ENCODE measurements around the gene TMEM131L. TPM values are rescaled to one million over a fixed set of nuclear protein-coding genes. Genes with fewer than 3 reads are reported as not detected.

TMEM131L gene
- total RNA-seq, 1 donor: 9.0 TPM

GRCh38 chr4:153485359-153485758, 19.2 kb downstream of the TMEM131L start:
- Histone ChIP-seq H3K4me2 (ENCODE audit: insufficient read depth, low read length) (no peak overlapping the region), H3K36me3 (ENCODE audit: insufficient read depth, low read length) (no peaks in the 10 kb centered on the region), H2AFZ (ENCODE audit: low read length) (no peak overlapping the region), H4K20me1 (ENCODE audit: insufficient read depth, low read length) (no peaks in the 10 kb centered on the region), H3K4me1 (ENCODE audit: insufficient read depth, low read length) (peaks cover 38% of the 10 kb centered on the region), H3K4me3 (ENCODE audit: insufficient read depth, low read length) (no peak overlapping the region), H3K27ac (ENCODE audit: low read depth, low read length) (no peak overlapping the region), H3K79me2 (ENCODE audit: insufficient read depth, low read length) (no peaks in the 10 kb centered on the region), H3K27me3 (ENCODE audit: insufficient read depth, low read length) (no peaks in the 10 kb centered on the region), H3K9me3 (ENCODE audit: low read depth, low read length) (no peaks in the 10 kb centered on the region)
- no peak for TF ChIP-seq CTCF (IDR thresholded peaks at IDR 0.05; ENCODE audit: extremely low read depth, low read depth, low read length)
- DNase-seq (ENCODE audit: insufficient read length, low spot score, missing footprints): no peak

- H3K4me1 ChIP-seq (ENCODE audit: insufficient read depth, low read length): peaks cover 38% of the 10 kb centered on the region
Observed at GRCh38 chr4:153485860-153486259, 19.7 kb downstream of the TMEM131L start.

GRCh38 chr4:153486281-153487151, 20.4 kb downstream of the TMEM131L start:
- Histone ChIP-seq H3K4me3 (ENCODE audit: insufficient read depth, low read length) (peak overlapping the region; percentile 4), H3K36me3 (ENCODE audit: insufficient read depth, low read length) (no peaks in the 10 kb centered on the region), H3K4me1 (ENCODE audit: insufficient read depth, low read length) (peaks cover 38% of the 10 kb centered on the region), H3K79me2 (ENCODE audit: insufficient read depth, low read length) (peaks cover 2% of the 10 kb centered on the region), H3K9me3 (ENCODE audit: low read depth, low read length) (no peaks in the 10 kb centered on the region), H3K27me3 (ENCODE audit: insufficient read depth, low read length) (no peaks in the 10 kb centered on the region), H2AFZ (ENCODE audit: low read length) (no peak overlapping the region), H3K4me2 (ENCODE audit: insufficient read depth, low read length) (peak overlapping the region; percentile 45), H3K27ac (ENCODE audit: low read depth, low read length) (peak overlapping the region; percentile 75), H4K20me1 (ENCODE audit: insufficient read depth, low read length) (no peaks in the 10 kb centered on the region)
- DNase-seq (ENCODE audit: insufficient read length, low spot score, missing footprints): peak; percentile 94
- TF ChIP-seq CTCF (IDR thresholded peaks at IDR 0.05; ENCODE audit: extremely low read depth, low read depth, low read length): no peak

More at GRCh38 chr4:153485860-153486259, 19.7 kb downstream of the TMEM131L start:
- Histone ChIP-seq H3K27me3 (ENCODE audit: insufficient read depth, low read length) (no peaks in the 10 kb centered on the region), H2AFZ (ENCODE audit: low read length) (no peak overlapping the region), H4K20me1 (ENCODE audit: insufficient read depth, low read length) (no peaks in the 10 kb centered on the region), H3K79me2 (ENCODE audit: insufficient read depth, low read length) (peaks cover under 1% of the 10 kb centered on the region), H3K36me3 (ENCODE audit: insufficient read depth, low read length) (no peaks in the 10 kb centered on the region), H3K4me2 (ENCODE audit: insufficient read depth, low read length) (peak overlapping the region; percentile 45), H3K9me3 (ENCODE audit: low read depth, low read length) (no peaks in the 10 kb centered on the region), H3K4me3 (ENCODE audit: insufficient read depth, low read length) (no peak overlapping the region), H3K27ac (ENCODE audit: low read depth, low read length) (peak overlapping the region; percentile 75)
- TF ChIP-seq CTCF (IDR thresholded peaks at IDR 0.05; ENCODE audit: extremely low read depth, low read depth, low read length): no peak
- DNase-seq (ENCODE audit: insufficient read length, low spot score, missing footprints): no peak
